A673 (cell line): Measurements from ENCODE around the gene CAV3. TPM values are rescaled to one million over a fixed set of nuclear protein-coding genes. Genes with fewer than 3 reads are reported as not detected.

ENCODE experiments used
- BruUV-seq: library from RNA; stranded (reverse); fragments of 400-500 nt; replicated peaks from 2 replicates; lab custom pipeline; 2021; lab: Mats Ljungman, UMichigan
- CTCF ChIA-PET: fragments of 300-600 bp; sonication (Branson Sonifier 250); formaldehyde crosslinking; loops from one replicate; lab custom pipeline; 2022; ENCODE audit warnings: antibody characterized with exemption; lab: Charles Lee
- POLR2A ChIA-PET: fragments of 300-600 bp; sonication (Branson Sonifier 250); formaldehyde crosslinking; loops from one replicate; lab custom pipeline; 2022; ENCODE audit warnings: antibody characterized with exemption; ENCODE audit not compliant: low non-redundant PET; lab: Charles Lee
- DNase-seq: peaks from one replicate; pipeline ENCODE4 v3.0.0-alpha.2; 2015; ENCODE audit warnings: low spot score
- H3K27ac ChIP-seq: fragments of 200-600 bp; sonication (generic); 2 replicates; pipeline ENCODE4 v1.5.1; 2016; ENCODE audit warnings: mixed run types, low read depth, mild to moderate bottlenecking, mixed read lengths, antibody characterized with exemption, low read length; ENCODE audit not compliant: poor library complexity, severe bottlenecking
- H3K27me3 ChIP-seq: fragments of 200-600 bp; sonication (generic); replicated peaks from 2 replicates; pipeline ENCODE4 v1.6.1; 2017; ENCODE audit warnings: mixed run types, low read depth, mild to moderate bottlenecking, mixed read lengths, antibody characterized with exemption, low read length; ENCODE audit not compliant: insufficient read depth, poor library complexity
- H3K36me3 ChIP-seq: fragments of 200-600 bp; sonication (generic); 2 replicates; pipeline ENCODE4 v1.6.1; 2016; ENCODE audit warnings: mixed run types, mild to moderate bottlenecking, mixed read lengths, antibody characterized with exemption, low read length; ENCODE audit not compliant: insufficient read depth, poor library complexity, severe bottlenecking
- H3K4me1 ChIP-seq: fragments of 200-600 bp; sonication (generic); 2 replicates; pipeline ENCODE4 v1.6.1; 2017; ENCODE audit warnings: mixed run types, mild to moderate bottlenecking, mixed read lengths, antibody characterized with exemption, low read length; ENCODE audit not compliant: insufficient read depth, poor library complexity, severe bottlenecking
- H3K4me3 ChIP-seq: fragments of 200-600 bp; sonication (generic); 2 replicates; pipeline ENCODE4 v1.5.1; 2016; ENCODE audit warnings: low read depth, mixed run types, mild to moderate bottlenecking, mixed read lengths, low read length; ENCODE audit not compliant: poor library complexity, severe bottlenecking
- H3K9me3 ChIP-seq: fragments of 200-600 bp; sonication (generic); 2 replicates; pipeline ENCODE4 v1.6.1; 2016; ENCODE audit warnings: mixed run types, low read depth, mild to moderate bottlenecking, mixed read lengths, antibody characterized with exemption, low read length; ENCODE audit not compliant: poor library complexity, severe bottlenecking
- EZH2 ChIP-seq: fragments of 200-600 bp; sonication (generic); IDR thresholded peaks from 2 replicates; pipeline ENCODE4 v1.6.1; 2017; ENCODE audit warnings: borderline replicate concordance, low read depth, mild to moderate bottlenecking, mixed read lengths, antibody characterized with exemption, low read length; ENCODE audit not compliant: poor library complexity, severe bottlenecking
- intact Hi-C: fragments of 100-400 bp; cut with micrococcal nuclease; formaldehyde crosslinking; loops from one replicate; pipeline ENCODE4 v1.10.0; 2022; ENCODE audit not compliant: unreplicated experiment
- total RNA-seq: library from RNA; stranded (reverse); gene quantifications from 2 replicates; pipeline ENCODE4 v1.2.3, GENCODE V29; 2021
- TF ChIP-seq, protein P1 (sequence below): fragments of 300-800, 200-600 bp; sonication (generic); conservative IDR thresholded peaks from 2 replicates; pipeline ENCODE4 v1.5.1; 2017; ENCODE audit warnings: low read depth, mild to moderate bottlenecking, antibody characterized with exemption, low read length, moderate library complexity, mixed read lengths

CAV3 gene
- total RNA-seq, 1 experiment from 2014 or later: not detected

DNA sequence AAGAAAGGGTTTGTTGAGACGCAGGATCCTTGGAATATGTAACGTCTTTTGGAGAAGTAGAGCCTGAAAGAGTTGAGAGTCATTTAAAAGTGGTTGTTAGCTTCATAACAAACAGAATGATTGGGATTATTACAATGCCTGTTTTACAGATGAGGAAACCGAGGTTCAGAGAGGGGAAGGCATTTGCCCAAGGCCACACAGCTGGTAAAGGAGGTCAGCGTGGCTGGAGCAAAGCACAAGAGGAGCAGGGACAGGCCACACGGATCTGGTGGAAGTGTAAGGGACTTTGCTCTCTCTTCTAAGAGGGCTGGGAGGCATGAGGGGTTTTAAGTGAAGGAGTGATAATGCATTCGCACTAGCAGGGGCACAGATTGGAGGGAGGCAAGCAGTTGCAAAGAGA is 42.0 kb downstream of the CAV3 start:
- Histone ChIP-seq H3K4me1 (no peaks in the 10 kb centered on the region), H3K36me3 (no peaks in the 10 kb centered on the region), H3K27me3 (no peaks in the 10 kb centered on the region), H3K9me3 (no peaks in the 10 kb centered on the region), H3K27ac (no peak overlapping the region), H3K4me3 (no peak overlapping the region)
- intact Hi-C loops: no loop called here
- ChIA-PET POLR2A (no interaction called here), CTCF (no interaction called here)
- TF ChIP-seq EZH2: no peak
- TF ChIP-seq, protein P1, sequence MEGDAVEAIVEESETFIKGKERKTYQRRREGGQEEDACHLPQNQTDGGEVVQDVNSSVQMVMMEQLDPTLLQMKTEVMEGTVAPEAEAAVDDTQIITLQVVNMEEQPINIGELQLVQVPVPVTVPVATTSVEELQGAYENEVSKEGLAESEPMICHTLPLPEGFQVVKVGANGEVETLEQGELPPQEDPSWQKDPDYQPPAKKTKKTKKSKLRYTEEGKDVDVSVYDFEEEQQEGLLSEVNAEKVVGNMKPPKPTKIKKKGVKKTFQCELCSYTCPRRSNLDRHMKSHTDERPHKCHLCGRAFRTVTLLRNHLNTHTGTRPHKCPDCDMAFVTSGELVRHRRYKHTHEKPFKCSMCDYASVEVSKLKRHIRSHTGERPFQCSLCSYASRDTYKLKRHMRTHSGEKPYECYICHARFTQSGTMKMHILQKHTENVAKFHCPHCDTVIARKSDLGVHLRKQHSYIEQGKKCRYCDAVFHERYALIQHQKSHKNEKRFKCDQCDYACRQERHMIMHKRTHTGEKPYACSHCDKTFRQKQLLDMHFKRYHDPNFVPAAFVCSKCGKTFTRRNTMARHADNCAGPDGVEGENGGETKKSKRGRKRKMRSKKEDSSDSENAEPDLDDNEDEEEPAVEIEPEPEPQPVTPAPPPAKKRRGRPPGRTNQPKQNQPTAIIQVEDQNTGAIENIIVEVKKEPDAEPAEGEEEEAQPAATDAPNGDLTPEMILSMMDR: no peak
- BruUV-seq: no TSS peak
- DNase-seq: no peak

GRCh38 chr3:8776406-8776805 is 42.8 kb downstream of the CAV3 start:
- DNase-seq: no peak
- no peaks in the 10 kb centered on the region for H3K36me3 ChIP-seq
- no TSS peak for BruUV-seq
- ChIA-PET CTCF (no interaction called here), POLR2A (no interaction called here)
- H3K27ac ChIP-seq: no peak overlapping the region
- H3K9me3 ChIP-seq: no peaks in the 10 kb centered on the region
- TF ChIP-seq, protein P1: no peak
- no peak for TF ChIP-seq EZH2
- H3K4me1 ChIP-seq: no peaks in the 10 kb centered on the region
- no peak overlapping the region for H3K4me3 ChIP-seq
- no peaks in the 10 kb centered on the region for H3K27me3 ChIP-seq
- intact Hi-C loops: no loop called here

GRCh38 chr3:8777201-8777977 is 43.8 kb downstream of the CAV3 start:
- ChIA-PET POLR2A (no interaction called here), CTCF (interaction anchor here (1.3 kb wide), 1 partner anchor 8 kb away, joined by 4 read pairs; the partner anchor contains the start of gene OXTR)

More at GRCh38 chr3:8777201-8777977, 43.8 kb downstream of the CAV3 start:
- TF ChIP-seq EZH2: no peak
- TF ChIP-seq, protein P1: no peak
- no peaks in the 10 kb centered on the region for H3K27me3 ChIP-seq
- no peak overlapping the region for H3K27ac ChIP-seq
- no peak for DNase-seq
- no peaks in the 10 kb centered on the region for H3K9me3 ChIP-seq
- no TSS peak for BruUV-seq
- no peaks in the 10 kb centered on the region for H3K4me1 ChIP-seq
- H3K4me3 ChIP-seq: no peak overlapping the region
- H3K36me3 ChIP-seq: no peaks in the 10 kb centered on the region
- intact Hi-C loops: no loop called here
